HFF-Myc (cell line): ENCODE measurements around the gene ASCC2.

ENCODE experiments used
- DNase-seq: peaks from one replicate; pipeline ENCODE4 v3.0.0-alpha.2; 2011; ENCODE audit warnings: low read depth; ENCODE audit errors: extremely low read depth
- H3K4me3 ChIP-seq: replicated peaks from 2 replicates; pipeline ENCODE4 v1.5.1; 2011; ENCODE audit warnings: low read depth, mild to moderate bottlenecking, control low read depth, low read length
- CTCF ChIP-seq: IDR thresholded peaks from 2 replicates; pipeline ENCODE4 v1.5.1; 2012; ENCODE audit warnings: mild to moderate bottlenecking, low read depth, low read length, control low read depth; ENCODE audit errors: missing control alignments

The ASCC2 gene

GRCh38 chr22:29820961-29821290 lies 17.1 kb downstream of the ASCC2 start:
- H3K4me3 ChIP-seq, result no peak overlapping the region
- no peak for DNase-seq
- no peak for TF ChIP-seq CTCF

- no peak for TF ChIP-seq CTCF
- H3K4me3 ChIP-seq, result no peak overlapping the region
- no peak for DNase-seq
Observed at GRCh38 chr22:29819501-29819900, 18.6 kb downstream of the ASCC2 start.

GRCh38 chr22:29817724-29818123 lies 20.4 kb downstream of the ASCC2 start:
- DNase-seq, result no peak
- no peak for TF ChIP-seq CTCF
- no peak overlapping the region for H3K4me3 ChIP-seq

GRCh38 chr22:29816980-29817379 lies 21.1 kb downstream of the ASCC2 start:
- TF ChIP-seq CTCF, result no peak
- no peak for DNase-seq

GRCh38 chr22:29816539-29816938 lies 21.5 kb downstream of the ASCC2 start:
- TF ChIP-seq CTCF, result no peak
- H3K4me3 ChIP-seq, result no peak overlapping the region
- DNase-seq, result no peak

More at GRCh38 chr22:29816980-29817379, 21.1 kb downstream of the ASCC2 start:
- no peak overlapping the region for H3K4me3 ChIP-seq

DNA sequence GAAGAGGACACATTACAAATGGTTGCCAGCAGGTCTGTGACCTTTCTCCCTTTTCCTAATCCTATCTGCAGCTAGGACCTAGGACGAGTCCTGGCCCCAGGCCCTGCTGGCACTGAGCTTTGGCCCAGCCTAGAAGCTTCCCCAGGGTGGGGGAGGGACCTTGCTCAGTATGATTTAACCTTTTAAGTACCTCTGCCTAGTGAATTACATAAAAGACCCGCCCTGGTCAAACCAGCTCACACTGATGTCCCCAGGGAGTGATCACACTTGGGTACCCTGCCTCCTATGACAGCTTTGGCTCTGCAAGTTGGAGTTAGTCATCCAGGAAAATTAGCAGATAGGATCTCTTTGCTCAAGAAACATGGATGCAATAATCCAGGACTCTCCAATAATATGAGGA lies 21.9 kb downstream of the ASCC2 start:
- no peak for DNase-seq
- H3K4me3 ChIP-seq, result no peak overlapping the region
- no peak for TF ChIP-seq CTCF

GRCh38 chr22:29815580-29815979 lies 22.5 kb downstream of the ASCC2 start:
- DNase-seq, result no peak
- no peak overlapping the region for H3K4me3 ChIP-seq
- TF ChIP-seq CTCF, result no peak
